Stimulated activated CD4-positive, alpha-beta T cell treated with anti-CD3 and anti-CD28 coated beads, Interleukin-1b, Interleukin-23, amount 100 ng/mL, for 48 hours (primary cell): Measurements from ENCODE around the gene PKHD1.
A peak's percentile ranks its signal among the peaks of the same experiment; 100 is the strongest.

Source experiments
- DNase-seq: peaks from one replicate; pipeline ENCODE4 v3.0.0-alpha.2; 2020

Gene PKHD1

DNA sequence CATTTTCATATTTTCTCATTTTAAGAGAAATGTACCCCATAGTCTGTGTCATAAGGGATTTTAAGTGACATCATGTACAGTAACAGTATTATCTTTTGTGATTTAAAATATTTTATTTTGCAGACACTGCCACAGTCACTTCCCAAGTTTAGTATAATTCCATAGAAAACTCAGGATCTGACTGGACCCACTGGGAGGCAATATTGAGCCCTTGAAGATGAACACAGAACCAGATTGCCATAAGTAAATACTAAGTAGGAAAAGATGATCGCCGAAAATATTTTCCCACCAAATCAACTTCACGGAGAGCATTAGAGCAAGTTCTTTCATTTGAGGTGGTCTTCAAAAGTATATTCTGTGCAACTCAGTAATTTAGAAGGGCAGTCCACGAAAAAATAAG is 17.6 kb upstream of the PKHD1 start:
- no peak for DNase-seq

- no peak for DNase-seq
These were observed 16.2 kb upstream of the PKHD1 start for GRCh38 chr6:52103623-52104022.

DNA sequence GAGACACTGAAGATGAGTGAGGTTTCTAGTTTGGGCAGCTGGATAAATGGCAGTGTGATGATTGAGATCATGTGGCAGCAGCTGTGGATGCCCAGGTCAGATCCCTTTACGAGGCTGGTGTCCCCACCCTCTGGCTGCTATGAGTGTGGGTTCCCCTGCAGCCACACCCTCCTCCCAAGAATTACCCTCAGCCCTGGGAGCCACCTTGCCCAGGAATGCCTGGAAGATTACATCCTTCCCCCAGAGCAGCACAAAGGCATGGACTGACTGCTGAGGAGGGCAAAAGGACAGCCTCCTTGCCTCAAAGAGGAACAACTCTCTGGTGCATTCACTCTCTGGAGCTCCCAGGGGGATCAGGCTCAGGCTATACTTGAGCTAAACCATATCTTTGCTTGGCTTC is 15.0 kb upstream of the PKHD1 start:
- no peak for DNase-seq

GRCh38 chr6:52098721-52099120 is 11.3 kb upstream of the PKHD1 start:
- DNase-seq, result no peak

DNA sequence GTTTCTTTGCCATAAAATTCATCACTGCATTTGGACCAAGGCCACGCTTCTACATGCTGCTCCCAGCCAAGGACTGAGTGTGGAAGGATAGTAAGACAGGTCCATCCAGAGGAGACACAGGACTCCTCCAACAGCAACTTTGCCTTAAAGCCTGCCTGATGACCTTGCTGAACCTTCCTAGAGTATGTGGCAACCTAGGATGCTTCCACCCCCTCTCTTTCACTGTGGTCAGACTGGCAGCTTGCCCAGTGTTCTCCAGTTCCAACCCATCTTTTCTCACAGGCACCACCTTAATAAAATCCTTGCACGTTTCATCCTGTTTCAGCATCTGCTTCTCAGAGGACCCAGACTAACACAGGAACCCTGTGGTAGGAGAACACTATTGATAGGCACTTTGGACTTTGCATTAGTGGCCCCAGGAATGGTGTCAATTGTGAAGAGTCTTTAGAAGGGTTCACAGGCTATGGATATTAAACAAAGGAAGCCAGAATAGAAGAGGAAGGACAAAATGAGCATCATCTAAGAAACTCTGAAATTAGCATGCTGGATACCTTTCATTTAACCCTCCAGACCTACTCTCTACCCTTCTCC is 2.4 kb upstream of the PKHD1 start:
- no peak for DNase-seq

DNA sequence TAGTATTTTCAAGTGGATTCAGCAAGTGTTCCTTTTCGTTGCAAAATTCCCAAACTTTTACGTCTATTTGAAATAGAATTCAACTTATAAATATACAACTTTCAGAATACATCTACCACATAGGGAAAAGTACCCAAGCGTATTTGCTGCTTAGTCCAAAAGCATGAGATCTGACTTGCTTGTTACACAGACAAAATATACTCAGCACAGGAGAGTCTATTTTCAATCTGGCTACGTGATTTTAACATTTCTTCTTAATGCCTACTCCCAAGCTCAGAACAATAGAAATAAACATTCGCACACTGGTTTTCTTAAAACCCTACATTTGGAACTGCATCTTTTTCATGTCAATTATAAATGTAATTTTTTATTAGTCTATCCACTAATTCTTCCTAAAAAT is 672 bp downstream of the PKHD1 start:
- no peak for DNase-seq

- no peak for DNase-seq
These were observed 6.2 kb downstream of the PKHD1 start for GRCh38 chr6:52081237-52081636.

DNA sequence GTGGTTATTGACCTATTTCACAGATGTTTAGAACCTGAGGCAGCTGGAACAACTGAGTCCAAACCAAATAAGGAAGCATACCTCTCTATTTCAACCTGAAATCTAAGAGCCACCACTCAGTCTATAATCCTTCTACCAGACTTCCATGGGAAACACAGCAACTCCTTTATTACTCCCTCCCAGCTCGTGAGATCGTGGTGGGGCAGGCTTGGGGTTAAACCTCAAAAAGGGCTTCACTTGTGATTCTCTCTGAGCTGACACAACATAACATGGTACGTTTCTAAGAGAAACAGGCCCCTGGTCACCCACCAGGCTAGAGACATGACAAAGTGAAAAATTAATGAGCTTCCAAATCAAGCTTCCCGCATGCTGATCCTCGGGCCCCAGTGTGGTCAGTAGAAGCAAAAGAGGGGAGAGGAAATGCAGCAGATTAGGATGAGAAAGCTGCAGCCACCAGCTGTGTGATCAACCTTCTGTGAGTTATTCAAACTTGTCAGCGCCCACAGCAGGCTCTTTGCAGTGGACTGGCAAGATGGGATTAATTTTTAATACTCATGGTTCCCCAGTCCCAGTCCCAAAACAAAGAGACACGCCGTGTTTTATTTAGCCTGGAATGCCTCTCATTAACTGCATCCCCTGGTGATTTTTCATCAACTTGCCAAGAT is 9.3 kb downstream of the PKHD1 start:
- DNase-seq, result no peak

- no peak for DNase-seq
These were observed 10.1 kb downstream of the PKHD1 start for GRCh38 chr6:52077180-52077884.

DNA sequence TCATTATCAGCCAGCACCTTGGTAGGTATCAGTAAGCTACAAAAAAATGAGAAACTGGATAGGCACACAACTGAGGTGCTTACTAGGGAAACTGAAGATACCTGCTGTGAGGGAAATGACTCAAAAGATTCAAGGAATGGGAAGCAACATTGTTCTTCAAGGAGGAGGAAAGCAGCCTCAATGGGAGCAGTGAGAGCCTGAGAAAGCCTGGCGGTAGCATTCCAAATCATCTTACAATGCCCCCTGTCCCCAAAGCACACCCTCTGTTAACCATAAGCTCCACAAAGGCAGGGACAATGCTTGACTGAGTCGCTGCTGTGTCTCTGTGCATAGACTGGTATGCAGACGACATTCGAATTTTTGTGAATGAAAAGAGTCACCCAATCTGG is 10.6 kb downstream of the PKHD1 start:
- DNase-seq, result no peak

- no peak for DNase-seq
These were observed 12.7 kb downstream of the PKHD1 start for GRCh38 chr6:52074716-52075115.

GRCh38 chr6:52074155-52074554 is 13.3 kb downstream of the PKHD1 start:
- DNase-seq, result no peak

DNA sequence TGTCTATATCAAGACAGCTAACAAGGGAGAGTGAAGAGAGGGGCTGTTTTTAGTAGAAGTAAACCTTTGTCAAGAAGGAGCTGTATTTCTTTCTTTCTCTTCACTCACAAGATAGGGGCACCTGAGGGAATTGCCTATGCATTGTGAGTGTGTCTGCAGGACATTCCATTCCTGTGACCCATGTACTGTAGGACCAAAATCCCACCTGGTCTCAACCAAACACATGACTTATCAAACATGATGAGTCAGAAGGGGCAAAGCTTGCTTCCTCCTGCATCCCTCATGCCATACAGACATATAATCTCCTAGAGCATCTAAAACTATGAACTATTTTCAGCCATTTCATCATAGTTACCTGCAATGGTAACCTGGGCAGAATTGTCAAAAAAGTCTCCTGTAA is 21.8 kb downstream of the PKHD1 start:
- DNase-seq, result no peak

GRCh38 chr6:52063584-52064344 is 23.6 kb downstream of the PKHD1 start:
- peak; percentile 69 for DNase-seq

GRCh38 chr6:52061481-52061880 is 25.9 kb downstream of the PKHD1 start:
- no peak for DNase-seq

GRCh38 chr6:52059821-52060220 is 27.6 kb downstream of the PKHD1 start:
- DNase-seq, result no peak

DNA sequence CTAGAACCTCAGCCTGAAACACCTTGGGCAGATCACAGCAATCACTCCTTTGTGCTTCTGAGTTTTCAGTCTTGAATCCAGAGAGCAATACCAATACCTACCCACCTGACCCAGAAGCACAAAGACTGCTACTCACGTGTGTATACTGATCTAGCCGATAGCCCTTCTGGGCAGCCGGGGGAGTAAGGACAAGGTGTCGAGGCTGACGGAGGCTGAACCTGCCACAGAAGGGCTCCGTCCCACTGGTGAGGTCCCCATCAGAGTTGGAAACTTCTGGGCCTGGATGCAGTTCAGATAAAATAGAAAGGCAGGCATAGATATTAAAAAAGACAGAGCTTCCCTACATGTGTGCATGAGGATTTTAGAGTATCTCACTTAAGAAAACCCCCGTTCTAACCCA is 32.0 kb downstream of the PKHD1 start:
- DNase-seq, result no peak

DNA sequence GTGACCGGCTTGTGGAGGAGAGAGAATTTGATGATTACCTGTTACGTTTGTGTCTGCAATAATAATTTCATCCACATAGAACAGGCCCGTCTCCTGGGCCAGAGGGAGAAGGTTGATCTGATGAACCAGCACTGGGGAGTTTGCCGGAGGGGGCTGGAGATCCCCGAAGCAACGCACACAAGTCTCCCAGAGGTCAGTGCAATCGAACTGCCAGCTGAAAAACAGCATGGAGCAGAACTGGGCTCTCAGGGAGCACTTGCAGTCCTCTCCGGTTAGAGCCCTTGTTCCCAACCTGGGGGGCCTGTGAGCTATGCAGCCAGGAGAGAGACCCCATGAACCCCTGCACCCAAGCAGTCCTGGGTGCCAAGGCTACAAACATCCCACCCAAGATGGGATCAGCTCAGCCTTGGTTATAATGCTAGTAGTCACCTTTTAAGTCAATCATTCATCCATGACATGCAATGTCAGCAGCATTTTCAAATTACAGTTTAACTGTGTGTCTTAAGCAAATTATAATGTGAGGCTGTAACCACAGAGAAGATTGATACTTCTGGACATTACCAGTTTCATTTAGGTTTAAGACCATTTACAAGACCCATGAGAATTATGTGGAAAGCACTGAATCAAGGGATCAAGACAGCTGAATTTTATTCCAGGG is 34.2 kb downstream of the PKHD1 start:
- no peak for DNase-seq

- DNase-seq, result no peak
These were observed 37.4 kb downstream of the PKHD1 start for GRCh38 chr6:52050051-52050405.

DNA sequence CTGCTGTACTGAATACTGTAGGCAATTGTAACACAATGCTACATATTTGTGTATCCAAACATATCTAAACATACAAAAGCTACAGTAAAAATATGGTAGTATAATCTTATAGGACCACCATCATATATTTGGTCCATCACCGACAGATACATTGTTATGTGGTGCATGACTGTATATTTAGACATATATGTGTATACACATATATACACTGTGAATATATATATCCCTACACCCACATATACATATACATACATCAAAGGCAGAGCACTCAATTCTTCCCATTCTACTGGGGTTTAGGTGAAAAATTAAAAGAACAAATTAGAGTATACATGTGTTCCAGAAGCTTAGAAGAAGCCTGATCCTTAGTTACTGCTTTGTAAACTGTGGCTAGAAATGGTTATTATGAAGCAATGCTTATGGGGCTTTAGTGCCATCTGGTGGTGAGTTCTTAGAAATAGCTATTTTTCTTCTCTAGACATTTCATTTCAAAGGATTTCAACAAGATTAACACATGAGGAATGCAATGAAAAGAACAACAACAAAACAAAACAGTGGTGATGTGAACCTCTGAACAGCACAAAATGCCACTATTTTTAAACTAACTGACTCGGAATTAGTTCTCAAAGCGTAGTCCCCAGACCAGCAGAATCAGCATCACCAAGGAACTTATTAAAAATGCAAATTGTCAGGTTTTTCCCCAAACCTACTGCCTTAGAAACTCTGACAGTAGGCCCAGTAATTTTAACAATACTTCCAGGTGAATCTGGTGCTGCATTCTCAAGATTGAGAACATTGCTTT is 38.0 kb downstream of the PKHD1 start:
- DNase-seq, result no peak

DNA sequence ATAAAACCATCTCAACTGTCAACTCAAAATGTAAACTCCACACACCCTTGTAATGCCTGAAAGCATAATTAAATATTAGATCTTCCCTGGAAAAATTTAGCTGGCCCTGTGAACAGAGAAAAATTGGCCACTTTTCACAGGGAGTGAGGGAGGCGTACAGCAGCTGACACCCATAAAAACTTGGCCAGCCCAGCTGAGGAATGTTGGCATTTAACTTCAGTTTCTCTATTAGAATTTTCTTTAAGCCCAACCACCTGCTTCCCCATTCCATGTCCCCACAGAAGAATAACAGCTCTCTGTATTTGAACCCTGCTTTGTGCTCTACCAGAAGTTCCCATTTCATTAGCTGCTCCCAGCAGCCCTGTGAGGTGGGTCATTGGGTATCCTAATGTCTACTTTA is 41.0 kb downstream of the PKHD1 start:
- no peak for DNase-seq

- DNase-seq, result no peak
These were observed 41.9 kb downstream of the PKHD1 start for GRCh38 chr6:52045481-52045880.
